Epithelial cell of proximal tubule (primary cell): Measurements from ENCODE around the gene ZFHX3. TPM values are rescaled to one million over a fixed set of nuclear protein-coding genes. Genes with fewer than 3 reads are reported as not detected.

ENCODE experiments used
- DNase-seq: peaks from one replicate; pipeline ENCODE4 v3.0.0-alpha.2; 2011; ENCODE audit warnings: low read depth
- H3K4me3 ChIP-seq: 2 replicates; pipeline ENCODE4 v1.5.1; 2011; ENCODE audit warnings: low read depth, mild to moderate bottlenecking, low read length
- total RNA-seq: library from RNA; depleted of rRNA; stranded (reverse); fragments of >200 nt; gene quantifications from 2 replicates; pipeline ENCODE4 v1.2.3, GENCODE V29; 2015
- TF ChIP-seq, protein P1 (sequence below): conservative IDR thresholded peaks from 2 replicates; pipeline ENCODE4 v1.5.1; 2012; ENCODE audit warnings: low read depth, mild to moderate bottlenecking, low read length

Gene ZFHX3
- total RNA-seq, 1 donor from 2014 or later: 9.6 TPM

DNA sequence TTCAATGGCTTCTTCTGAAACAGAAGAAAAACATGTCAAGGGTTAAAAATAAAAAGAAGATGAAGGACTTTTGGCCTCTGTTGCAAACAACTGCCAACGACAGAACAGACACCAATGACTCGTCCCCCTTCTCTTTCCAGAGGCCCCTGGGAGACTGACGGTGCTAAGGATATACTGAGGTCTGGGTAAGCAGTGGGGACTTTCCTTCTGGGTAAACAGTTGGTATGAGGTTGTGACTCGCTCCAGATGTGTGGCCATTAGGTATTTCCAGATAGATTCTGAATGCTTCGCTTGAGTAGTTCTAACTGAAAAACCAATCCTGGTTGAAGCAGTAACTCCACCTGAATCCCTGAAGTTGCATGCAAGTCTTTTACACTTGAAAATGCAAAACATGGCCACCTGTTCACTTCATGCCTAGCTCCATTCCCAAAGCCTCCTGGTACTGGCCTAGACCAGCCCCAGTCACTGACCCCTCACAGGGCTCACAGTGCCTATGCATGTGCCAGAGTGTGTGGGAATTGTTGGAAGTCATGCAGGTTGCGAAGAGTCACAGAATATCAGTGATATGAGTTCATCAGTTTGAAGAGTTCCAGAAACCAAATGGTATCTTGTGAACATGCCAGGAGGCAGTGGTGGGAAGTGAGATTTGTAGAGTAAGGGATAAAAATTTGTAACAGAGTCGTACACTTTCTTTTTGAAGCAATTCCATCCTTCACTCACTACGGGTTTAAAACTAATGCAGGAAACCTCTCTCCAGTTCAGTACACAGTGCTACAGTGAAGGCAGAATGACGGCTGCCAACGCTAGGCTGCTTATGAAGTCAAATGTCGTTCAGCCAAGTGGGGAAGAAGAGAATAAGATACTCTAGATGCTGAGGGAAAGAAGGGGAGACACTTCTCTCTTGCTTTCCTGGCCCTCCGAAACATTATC, 217.8 kb downstream of the ZFHX3 start:
- DNase-seq: no peak
- H3K4me3 ChIP-seq: no peak overlapping the region
- TF ChIP-seq, protein P1, sequence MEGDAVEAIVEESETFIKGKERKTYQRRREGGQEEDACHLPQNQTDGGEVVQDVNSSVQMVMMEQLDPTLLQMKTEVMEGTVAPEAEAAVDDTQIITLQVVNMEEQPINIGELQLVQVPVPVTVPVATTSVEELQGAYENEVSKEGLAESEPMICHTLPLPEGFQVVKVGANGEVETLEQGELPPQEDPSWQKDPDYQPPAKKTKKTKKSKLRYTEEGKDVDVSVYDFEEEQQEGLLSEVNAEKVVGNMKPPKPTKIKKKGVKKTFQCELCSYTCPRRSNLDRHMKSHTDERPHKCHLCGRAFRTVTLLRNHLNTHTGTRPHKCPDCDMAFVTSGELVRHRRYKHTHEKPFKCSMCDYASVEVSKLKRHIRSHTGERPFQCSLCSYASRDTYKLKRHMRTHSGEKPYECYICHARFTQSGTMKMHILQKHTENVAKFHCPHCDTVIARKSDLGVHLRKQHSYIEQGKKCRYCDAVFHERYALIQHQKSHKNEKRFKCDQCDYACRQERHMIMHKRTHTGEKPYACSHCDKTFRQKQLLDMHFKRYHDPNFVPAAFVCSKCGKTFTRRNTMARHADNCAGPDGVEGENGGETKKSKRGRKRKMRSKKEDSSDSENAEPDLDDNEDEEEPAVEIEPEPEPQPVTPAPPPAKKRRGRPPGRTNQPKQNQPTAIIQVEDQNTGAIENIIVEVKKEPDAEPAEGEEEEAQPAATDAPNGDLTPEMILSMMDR: no peak

DNA sequence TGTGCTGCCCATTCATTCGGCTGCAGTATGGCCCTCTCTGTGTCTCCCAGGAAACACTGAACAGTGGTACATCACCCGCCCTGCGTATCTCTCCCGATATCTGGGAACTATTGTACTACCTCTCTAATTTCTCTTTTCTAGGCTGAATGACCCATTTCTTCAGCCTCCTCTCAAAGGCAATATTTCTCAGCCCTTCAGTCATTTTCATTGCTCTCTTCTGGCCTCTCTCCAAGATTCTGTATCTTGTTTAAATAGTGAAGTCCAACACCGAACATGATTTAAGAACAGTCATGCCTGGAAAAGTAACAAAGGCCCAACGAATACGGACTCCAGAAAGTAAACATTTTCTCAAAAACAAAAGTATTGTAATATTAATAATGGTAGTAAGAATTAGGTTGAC, 220.1 kb downstream of the ZFHX3 start:
- TF ChIP-seq, protein P1: no peak
- no peak overlapping the region for H3K4me3 ChIP-seq
- no peak for DNase-seq

DNA sequence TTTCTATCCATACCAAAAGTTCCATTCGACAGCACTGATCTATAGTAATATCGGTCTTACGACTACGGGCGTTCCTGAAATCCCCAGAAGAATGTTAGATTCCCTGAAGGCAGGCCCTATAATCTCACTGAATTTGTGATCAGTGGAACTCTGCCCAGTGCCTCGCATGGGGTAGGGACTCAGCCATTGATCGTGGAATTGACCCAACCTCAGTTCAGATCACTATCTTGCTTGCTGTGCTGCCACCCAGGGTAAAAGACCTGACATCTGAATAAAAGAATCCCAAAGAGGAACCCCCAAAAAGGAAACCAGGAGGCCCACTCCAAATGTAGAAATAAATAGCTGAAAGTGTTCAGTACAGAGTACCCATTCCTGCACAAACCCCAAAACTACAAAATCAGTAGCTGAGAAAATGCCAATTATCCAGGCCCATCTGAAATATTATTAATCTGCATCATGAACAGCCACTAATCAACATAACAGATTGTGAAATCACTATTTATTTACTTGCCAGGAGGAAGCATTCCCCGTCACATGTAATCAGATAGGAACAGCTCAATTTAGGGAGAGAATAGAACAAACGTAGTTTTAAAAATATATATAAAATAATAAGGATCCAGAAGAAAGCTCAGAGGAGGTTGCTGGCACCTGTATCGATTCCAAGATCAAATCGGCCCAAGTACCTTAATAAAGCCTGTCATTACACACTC, 221.9 kb downstream of the ZFHX3 start:
- H3K4me3 ChIP-seq: no peak overlapping the region
- no peak for DNase-seq
- TF ChIP-seq, protein P1: no peak

DNA sequence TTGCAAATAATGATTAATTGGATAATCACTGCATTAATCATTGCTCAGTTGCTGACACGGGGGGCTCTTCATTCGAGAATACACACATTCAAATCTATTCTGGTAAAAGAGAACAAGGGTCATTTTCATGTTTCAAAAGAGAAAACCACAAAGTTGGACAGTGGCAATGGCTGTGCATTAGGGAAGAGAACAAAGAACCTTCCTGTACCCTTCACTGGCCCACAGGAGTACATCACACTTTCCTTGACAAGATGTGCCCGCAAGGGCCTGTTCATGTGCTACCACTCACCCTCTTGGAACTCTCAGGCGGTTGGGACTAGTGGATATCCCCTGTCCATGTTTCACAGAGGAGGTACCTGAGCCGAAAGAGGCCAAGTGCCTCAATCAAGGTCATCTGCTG, 223.2 kb downstream of the ZFHX3 start:
- TF ChIP-seq, protein P1: no peak
- no peak overlapping the region for H3K4me3 ChIP-seq
- DNase-seq: no peak

DNA sequence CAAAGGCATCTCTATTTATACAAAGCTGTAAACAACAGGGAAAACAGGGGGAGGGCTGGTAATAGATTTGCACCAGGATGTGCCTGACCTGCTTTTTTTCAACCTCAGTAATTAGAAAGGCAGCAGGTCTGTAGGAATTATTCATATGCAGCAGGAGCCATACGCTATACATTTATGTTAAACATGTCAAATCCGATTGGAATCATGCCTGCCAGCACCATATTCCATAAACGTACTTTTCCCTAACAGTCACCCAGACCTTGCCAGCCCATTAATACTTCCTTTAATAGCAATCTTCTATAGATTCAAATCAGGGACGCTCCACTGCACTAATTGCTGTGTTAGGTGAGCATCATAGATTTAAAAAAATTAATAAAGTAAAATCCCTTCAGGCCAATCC, 223.9 kb downstream of the ZFHX3 start:
- H3K4me3 ChIP-seq: no peak overlapping the region
- DNase-seq: no peak
- TF ChIP-seq, protein P1: no peak

DNA sequence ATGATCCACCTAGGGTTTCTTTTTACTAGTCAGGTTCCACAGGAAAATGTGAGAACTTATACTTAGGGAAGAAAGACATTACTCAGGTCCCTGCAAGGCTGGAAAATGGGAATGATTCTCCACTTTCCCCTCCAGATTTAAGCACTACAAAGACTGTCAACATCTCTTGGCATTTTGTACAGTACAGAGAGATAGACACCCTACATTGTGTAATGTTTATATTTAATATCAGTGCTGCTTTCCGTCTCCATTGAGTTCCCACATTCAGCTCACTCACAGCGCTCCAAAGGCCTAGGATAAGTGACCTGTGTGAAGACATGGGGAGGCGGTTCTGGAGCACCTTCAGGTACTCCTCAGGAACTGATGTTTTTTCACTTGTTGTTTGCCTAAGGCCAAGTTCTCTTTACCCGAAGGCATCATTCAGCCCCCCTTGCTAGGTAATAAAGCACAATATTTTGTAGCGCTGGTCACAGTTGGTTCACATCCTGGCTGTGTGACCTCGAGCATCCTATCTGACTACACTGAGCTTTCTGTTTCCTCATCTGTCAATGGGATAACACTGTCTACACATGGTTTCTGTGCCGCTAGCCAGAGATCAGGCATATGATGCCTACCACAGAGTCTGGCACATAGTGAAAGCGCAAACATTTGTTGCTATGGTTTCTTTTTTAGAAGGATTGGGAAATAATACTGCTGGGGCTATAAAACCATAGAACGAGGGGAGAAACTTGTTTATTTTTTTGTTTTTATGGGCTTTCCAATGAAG, 226.6 kb downstream of the ZFHX3 start:
- no peak for DNase-seq
- TF ChIP-seq, protein P1: no peak
- H3K4me3 ChIP-seq: no peak overlapping the region
